ENCODE measurements around the gene PHF14. TPM values are rescaled to one million over a fixed set of nuclear protein-coding genes. Genes with fewer than 3 reads are reported as not detected.
"Not testable (repeated sequence)": the region's sequence is repeated elsewhere in the genome, so short reads cannot be mapped to it uniquely, and the experiment has no call there.

PHF14 gene
- polyA plus RNA-seq, 1 donor = 31.6 TPM

- DNase-seq = no peak
- peak overlapping the region; percentile 68 for H3K4me3 ChIP-seq (ENCODE audit: low read length)
- 0% methylated on average over 2 of the region's 18 CpGs for WGBS (ENCODE audit: insufficient coverage, low lambda C conversion rate)
- H3K27me3 ChIP-seq (ENCODE audit: control insufficient read depth, insufficient read depth, low read length) = no peaks in the 10 kb centered on the region
- H3K4me1 ChIP-seq (ENCODE audit: control insufficient read depth, insufficient read depth, low read length) = peaks cover 8% of the 10 kb centered on the region
- peaks cover 17% of the 10 kb centered on the region for H3K36me3 ChIP-seq (ENCODE audit: control insufficient read depth, insufficient read depth, low read length)
- no peaks in the 10 kb centered on the region for H3K9me3 ChIP-seq (ENCODE audit: control insufficient read depth, low read depth, low read length)
- H3K27ac ChIP-seq (ENCODE audit: low read length) = peak overlapping the region; percentile 98
These were observed 32.8 kb upstream of the PHF14 start for GRCh38 chr7:10940704-10941355.

GRCh38 chr7:10950494-10950893, 23.2 kb upstream of the PHF14 start:
- H3K27me3 ChIP-seq (ENCODE audit: control insufficient read depth, insufficient read depth, low read length) = no peaks in the 10 kb centered on the region
- peaks cover 6% of the 10 kb centered on the region for H3K9me3 ChIP-seq (ENCODE audit: control insufficient read depth, low read depth, low read length)
- WGBS (ENCODE audit: insufficient coverage, low lambda C conversion rate) = no CpG with 5 or more reads among the region's 2 CpGs
- H3K27ac ChIP-seq (ENCODE audit: low read length) = no peak overlapping the region
- H3K36me3 ChIP-seq (ENCODE audit: control insufficient read depth, insufficient read depth, low read length) = no peaks in the 10 kb centered on the region
- H3K4me3 ChIP-seq (ENCODE audit: low read length) = no peak overlapping the region
- peak in 1 of 2 donors; percentile 17 for DNase-seq
- H3K4me1 ChIP-seq (ENCODE audit: control insufficient read depth, insufficient read depth, low read length) = no peaks in the 10 kb centered on the region

- H3K27me3 ChIP-seq (ENCODE audit: control insufficient read depth, insufficient read depth, low read length); DNase-seq; H3K36me3 ChIP-seq (ENCODE audit: control insufficient read depth, insufficient read depth, low read length); H3K9me3 ChIP-seq (ENCODE audit: control insufficient read depth, low read depth, low read length); H3K4me1 ChIP-seq (ENCODE audit: control insufficient read depth, insufficient read depth, low read length); H3K4me3 ChIP-seq (ENCODE audit: low read length); H3K27ac ChIP-seq (ENCODE audit: low read length): not testable (repeated sequence)
- no CpG with 5 or more reads among the region's 4 CpGs for WGBS (ENCODE audit: insufficient coverage, low lambda C conversion rate)
These were observed 22.6 kb upstream of the PHF14 start for GRCh38 chr7:10950974-10951578.

- no peak for DNase-seq
- Histone ChIP-seq H3K4me1 (ENCODE audit: control insufficient read depth, insufficient read depth, low read length) (no peaks in the 10 kb centered on the region), H3K4me3 (ENCODE audit: low read length) (no peak overlapping the region), H3K36me3 (ENCODE audit: control insufficient read depth, insufficient read depth, low read length) (no peaks in the 10 kb centered on the region), H3K9me3 (ENCODE audit: control insufficient read depth, low read depth, low read length) (peaks cover 6% of the 10 kb centered on the region), H3K27ac (ENCODE audit: low read length) (no peak overlapping the region), H3K27me3 (ENCODE audit: control insufficient read depth, insufficient read depth, low read length) (no peaks in the 10 kb centered on the region)
These were observed 21.1 kb upstream of the PHF14 start for GRCh38 chr7:10952588-10952987.

- H3K27ac ChIP-seq (ENCODE audit: low read length) = not testable (repeated sequence)
- 100% methylated on average over 1 of the region's 4 CpGs for WGBS (ENCODE audit: insufficient coverage, low lambda C conversion rate)
These were observed 20.5 kb upstream of the PHF14 start for GRCh38 chr7:10953078-10953750.

GRCh38 chr7:10956528-10956927, 17.1 kb upstream of the PHF14 start:
- Histone ChIP-seq H3K9me3 (ENCODE audit: control insufficient read depth, low read depth, low read length) (peaks cover 9% of the 10 kb centered on the region), H3K4me3 (ENCODE audit: low read length) (no peak overlapping the region), H3K4me1 (ENCODE audit: control insufficient read depth, insufficient read depth, low read length) (no peaks in the 10 kb centered on the region), H3K27ac (ENCODE audit: low read length) (no peak overlapping the region), H3K36me3 (ENCODE audit: control insufficient read depth, insufficient read depth, low read length) (no peaks in the 10 kb centered on the region), H3K27me3 (ENCODE audit: control insufficient read depth, insufficient read depth, low read length) (no peaks in the 10 kb centered on the region)
- WGBS (ENCODE audit: insufficient coverage, low lambda C conversion rate) = no CpG with 5 or more reads among the region's 4 CpGs
- no peak for DNase-seq

More at GRCh38 chr7:10953078-10953750, 20.5 kb upstream of the PHF14 start:
- not testable (repeated sequence) for DNase-seq; H3K4me1 ChIP-seq (ENCODE audit: control insufficient read depth, insufficient read depth, low read length); H3K36me3 ChIP-seq (ENCODE audit: control insufficient read depth, insufficient read depth, low read length); H3K4me3 ChIP-seq (ENCODE audit: low read length); H3K27me3 ChIP-seq (ENCODE audit: control insufficient read depth, insufficient read depth, low read length); H3K9me3 ChIP-seq (ENCODE audit: control insufficient read depth, low read depth, low read length)

- not testable (repeated sequence) for H3K27me3 ChIP-seq (ENCODE audit: control insufficient read depth, insufficient read depth, low read length); H3K36me3 ChIP-seq (ENCODE audit: control insufficient read depth, insufficient read depth, low read length); DNase-seq; H3K4me3 ChIP-seq (ENCODE audit: low read length); H3K27ac ChIP-seq (ENCODE audit: low read length); H3K4me1 ChIP-seq (ENCODE audit: control insufficient read depth, insufficient read depth, low read length); H3K9me3 ChIP-seq (ENCODE audit: control insufficient read depth, low read depth, low read length)
- WGBS (ENCODE audit: insufficient coverage, low lambda C conversion rate) = no CpG with 5 or more reads among the region's 1 CpG
These were observed 13.4 kb upstream of the PHF14 start for GRCh38 chr7:10960242-10960641.

GRCh38 chr7:10965016-10965415, 8.7 kb upstream of the PHF14 start:
- H3K27ac ChIP-seq (ENCODE audit: low read length); H3K9me3 ChIP-seq (ENCODE audit: control insufficient read depth, low read depth, low read length); H3K27me3 ChIP-seq (ENCODE audit: control insufficient read depth, insufficient read depth, low read length); H3K4me3 ChIP-seq (ENCODE audit: low read length); H3K36me3 ChIP-seq (ENCODE audit: control insufficient read depth, insufficient read depth, low read length); H3K4me1 ChIP-seq (ENCODE audit: control insufficient read depth, insufficient read depth, low read length); DNase-seq: not testable (repeated sequence)
- WGBS (ENCODE audit: insufficient coverage, low lambda C conversion rate) = 86% methylated on average over 1 of the region's 4 CpGs

GRCh38 chr7:10972174-10972573, 1.5 kb upstream of the PHF14 start:
- Histone ChIP-seq H3K4me1 (ENCODE audit: control insufficient read depth, insufficient read depth, low read length) (peaks cover 2% of the 10 kb centered on the region), H3K4me3 (ENCODE audit: low read length) (no peak overlapping the region), H3K36me3 (ENCODE audit: control insufficient read depth, insufficient read depth, low read length) (no peaks in the 10 kb centered on the region), H3K9me3 (ENCODE audit: control insufficient read depth, low read depth, low read length) (no peaks in the 10 kb centered on the region), H3K27me3 (ENCODE audit: control insufficient read depth, insufficient read depth, low read length) (no peaks in the 10 kb centered on the region), H3K27ac (ENCODE audit: low read length) (no peak overlapping the region)
- 100% methylated on average over 1 of the region's 5 CpGs for WGBS (ENCODE audit: insufficient coverage, low lambda C conversion rate)
- DNase-seq = no peak

GRCh38 chr7:10973942-10974911, 555 bp downstream of the PHF14 start:
- DNase-seq = peak; percentile 9 to 53
- 0% methylated on average over 4 of the region's 47 CpGs for WGBS (ENCODE audit: insufficient coverage, low lambda C conversion rate)
- H3K4me3 ChIP-seq (ENCODE audit: low read length) = peak overlapping the region; percentile 69
- peak overlapping the region; percentile 89 for H3K27ac ChIP-seq (ENCODE audit: low read length)
- peaks cover 2% of the 10 kb centered on the region for H3K4me1 ChIP-seq (ENCODE audit: control insufficient read depth, insufficient read depth, low read length)
- no peaks in the 10 kb centered on the region for H3K36me3 ChIP-seq (ENCODE audit: control insufficient read depth, insufficient read depth, low read length)
- no peaks in the 10 kb centered on the region for H3K27me3 ChIP-seq (ENCODE audit: control insufficient read depth, insufficient read depth, low read length)
- no peaks in the 10 kb centered on the region for H3K9me3 ChIP-seq (ENCODE audit: control insufficient read depth, low read depth, low read length)

All from large intestine (tissue), 3 donors.